LNCaP clone FGC (cell line): ENCODE results near the gene SURF4.
A peak's percentile ranks its signal among the peaks of the same experiment; 100 is the strongest.

Source experiments
- DNase-seq: peaks from one replicate; pipeline ENCODE4 v3.0.0-alpha.2; 2011; ENCODE audit warnings: low read depth
- H3K4me3 ChIP-seq: 2 replicates; pipeline ENCODE4 v1.5.1; 2011; ENCODE audit warnings: mild to moderate bottlenecking, low read depth, low read length, control low read depth
- CTCF ChIP-seq: IDR thresholded peaks from 2 replicates; pipeline ENCODE4 v1.5.1; 2012; ENCODE audit warnings: mild to moderate bottlenecking; ENCODE audit not compliant: control insufficient read depth, insufficient read depth; ENCODE audit errors: extremely low read depth

Gene SURF4

GRCh38 chr9:133367221-133367620, 8.6 kb downstream of the SURF4 start:
- DNase-seq: no peak
- no peak for TF ChIP-seq CTCF
- H3K4me3 ChIP-seq: no peak overlapping the region

- TF ChIP-seq CTCF: no peak
- no peak for DNase-seq
- no peak overlapping the region for H3K4me3 ChIP-seq
Observed at GRCh38 chr9:133366435-133366834, 9.4 kb downstream of the SURF4 start.

GRCh38 chr9:133362359-133363044, 13.4 kb downstream of the SURF4 start:
- DNase-seq: no peak
- H3K4me3 ChIP-seq: no peak overlapping the region
- no peak for TF ChIP-seq CTCF

- TF ChIP-seq CTCF: no peak
- no peak for DNase-seq
Observed at GRCh38 chr9:133361507-133362092, 14.3 kb downstream of the SURF4 start.

GRCh38 chr9:133360400-133361393, 15.2 kb downstream of the SURF4 start:
- no peak overlapping the region for H3K4me3 ChIP-seq
- DNase-seq: no peak
- TF ChIP-seq CTCF: no peak

More at GRCh38 chr9:133361507-133362092, 14.3 kb downstream of the SURF4 start:
- H3K4me3 ChIP-seq: no peak overlapping the region

- TF ChIP-seq CTCF: 0 out of 2 replicates have a peak, but pooled peaks have one; percentile 5
- H3K4me3 ChIP-seq: no peak overlapping the region
- DNase-seq: no peak
Observed at GRCh38 chr9:133359399-133360175, 16.3 kb downstream of the SURF4 start.
